ENCODE measurements around the gene SPEM2. TPM values are rescaled to one million over a fixed set of nuclear protein-coding genes. Genes with fewer than 3 reads are reported as not detected.

Gene SPEM2
- polyA plus RNA-seq, 2 of the 4 experiments (the other 2 are of a cell fraction), result not detected

DNA sequence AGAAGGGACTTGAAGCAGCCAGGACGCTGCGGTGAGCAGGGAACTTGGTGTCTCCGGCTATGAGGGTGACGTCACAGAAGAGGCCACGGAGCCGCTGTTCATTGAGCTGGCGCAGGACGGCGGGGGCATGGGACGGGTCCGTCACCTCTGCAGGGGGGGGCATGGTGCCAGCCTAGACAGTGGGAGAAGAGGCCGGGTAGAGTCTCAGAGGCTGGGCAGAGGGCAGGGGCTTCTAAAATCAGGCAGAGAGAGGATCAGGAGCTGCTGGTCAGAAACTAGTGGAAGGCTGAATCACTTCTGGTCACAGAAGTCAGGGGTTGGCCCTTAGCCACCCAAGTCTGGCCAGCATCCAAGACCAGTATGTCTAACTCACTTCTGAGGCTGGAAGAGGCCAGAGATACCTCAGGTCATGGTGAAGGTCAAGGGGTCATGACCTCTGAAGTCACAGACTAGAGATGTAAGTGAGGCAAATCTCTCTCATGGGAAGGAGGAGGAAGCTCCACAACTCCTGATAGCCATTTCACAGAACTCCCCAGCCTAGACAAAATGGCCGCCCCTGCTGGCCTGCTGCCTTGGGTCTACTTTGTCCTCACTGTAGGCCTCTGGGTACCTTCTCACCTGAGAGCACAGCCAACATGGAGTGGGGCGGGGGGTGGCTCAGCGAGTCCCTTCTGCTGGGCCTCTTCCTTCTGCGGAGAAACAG is 41.4 kb downstream of the SPEM2 start:
- Histone ChIP-seq H3K4me2 (no peak overlapping the region), H3K4me1 (peaks cover 24% of the 10 kb centered on the region), H3K27ac (peak overlapping the region in 1 of 2 experiments; percentile 57; a peak in 3 of 6 replicates), H3K9me3 (no peaks in the 10 kb centered on the region), H3K4me3 (no peak overlapping the region)
- POLR2A ChIA-PET, result interaction anchor here (1.7 kb wide), 2 partner anchors 13 to 17 kb away, joined by 6 to 13 read pairs; partner anchors contain the start of genes POLR2A and ZBTB4
- CTCF ChIA-PET, result interaction anchor here (1.2 to 30.1 kb wide), 5 partner anchors 25 to 113 kb away, joined by 3 to 342 read pairs (median 5); partner anchors contain the start of genes CHRNB1, FGF11 and TMEM102
- no peak for DNase-seq (ENCODE audit: low read depth in 1 of 2, low spot score in 1 of 2)
- TF ChIP-seq RCOR1 (IDR thresholded peaks at IDR 0.05; ENCODE audit: low read depth, low read length) (no peak), JUNB (IDR thresholded peaks at IDR 0.05) (no peak), ESRRA (IDR thresholded peaks at IDR 0.05; ENCODE audit: borderline replicate concordance, low read length) (peak; percentile 91)
- WGBS (ENCODE audit: missing lambda C conversion rate), result 89% methylated on average over 16 of the region's 16 CpGs
- peak; percentile 37 to 39; a peak in 4 of 6 replicates for ATAC-seq
- FAIRE-seq, result no peak

DNA sequence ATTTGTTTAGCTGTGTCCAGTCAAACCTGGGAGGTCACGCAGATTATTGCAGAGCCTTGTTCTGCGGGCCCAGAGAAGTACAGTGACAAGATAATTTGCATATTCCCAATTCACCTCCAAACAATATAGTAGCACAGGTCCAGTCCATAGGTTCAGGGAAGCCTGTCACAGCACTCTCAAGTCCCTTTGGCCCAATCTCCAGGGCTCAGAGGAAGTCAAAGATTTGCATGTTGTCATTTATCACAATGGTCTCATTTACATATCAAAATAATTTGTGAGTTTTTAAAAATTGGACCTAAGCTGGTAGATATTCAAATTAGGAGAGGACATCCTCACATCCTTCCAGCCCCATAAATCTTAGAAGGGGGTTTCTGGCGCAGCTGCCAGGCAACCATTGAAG is 42.1 kb downstream of the SPEM2 start:
- H3K27ac ChIP-seq, result peak overlapping the region in 1 of 2 experiments; percentile 57; a peak in 3 of 6 replicates
- POLR2A ChIA-PET, result interaction anchor here (1.7 kb wide), 2 partner anchors 13 to 17 kb away, joined by 6 to 13 read pairs; partner anchors contain the start of genes POLR2A and ZBTB4
- ATAC-seq (no peak), DNase-seq (ENCODE audit: low read depth in 1 of 2, low spot score in 1 of 2) (no peak), FAIRE-seq (no peak)
- no peak overlapping the region for H3K4me2 ChIP-seq
- 97% methylated on average over 3 of the region's 3 CpGs for WGBS (ENCODE audit: missing lambda C conversion rate)
- H3K9me3 ChIP-seq, result no peaks in the 10 kb centered on the region
- TF ChIP-seq HOXB5 (CRISPR knock-in tag; IDR thresholded peaks at IDR 0.05) (no peak), ZFP36 (IDR thresholded peaks at IDR 0.05; ENCODE audit: borderline replicate concordance, partially characterized antibody) (no peak), KDM5A (IDR thresholded peaks at IDR 0.05) (no peak), CEBPB (IDR thresholded peaks at IDR 0.05) (no peak), RNF2 (IDR thresholded peaks at IDR 0.05; ENCODE audit: borderline replicate concordance, low read depth) (no peak), MAZ (IDR thresholded peaks at IDR 0.05; ENCODE audit: borderline replicate concordance, low read depth, low read length) (no peak), JUNB (IDR thresholded peaks at IDR 0.05) (no peak), POLR2AphosphoS2 (conservative IDR thresholded peaks at IDR 0.05; ENCODE audit: low read length) (no peak), EP300 (IDR thresholded peaks at IDR 0.05) (no peak), HDAC2 (IDR thresholded peaks at IDR 0.05) (no peak)
- TF ChIP-seq, protein P1, sequence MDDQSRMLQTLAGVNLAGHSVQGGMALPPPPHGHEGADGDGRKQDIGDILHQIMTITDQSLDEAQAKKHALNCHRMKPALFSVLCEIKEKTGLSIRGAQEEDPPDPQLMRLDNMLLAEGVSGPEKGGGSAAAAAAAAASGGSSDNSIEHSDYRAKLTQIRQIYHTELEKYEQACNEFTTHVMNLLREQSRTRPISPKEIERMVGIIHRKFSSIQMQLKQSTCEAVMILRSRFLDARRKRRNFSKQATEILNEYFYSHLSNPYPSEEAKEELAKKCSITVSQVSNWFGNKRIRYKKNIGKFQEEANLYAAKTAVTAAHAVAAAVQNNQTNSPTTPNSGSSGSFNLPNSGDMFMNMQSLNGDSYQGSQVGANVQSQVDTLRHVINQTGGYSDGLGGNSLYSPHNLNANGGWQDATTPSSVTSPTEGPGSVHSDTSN (IDR thresholded peaks at IDR 0.05), result no peak
- TF ChIP-seq, protein P2, sequence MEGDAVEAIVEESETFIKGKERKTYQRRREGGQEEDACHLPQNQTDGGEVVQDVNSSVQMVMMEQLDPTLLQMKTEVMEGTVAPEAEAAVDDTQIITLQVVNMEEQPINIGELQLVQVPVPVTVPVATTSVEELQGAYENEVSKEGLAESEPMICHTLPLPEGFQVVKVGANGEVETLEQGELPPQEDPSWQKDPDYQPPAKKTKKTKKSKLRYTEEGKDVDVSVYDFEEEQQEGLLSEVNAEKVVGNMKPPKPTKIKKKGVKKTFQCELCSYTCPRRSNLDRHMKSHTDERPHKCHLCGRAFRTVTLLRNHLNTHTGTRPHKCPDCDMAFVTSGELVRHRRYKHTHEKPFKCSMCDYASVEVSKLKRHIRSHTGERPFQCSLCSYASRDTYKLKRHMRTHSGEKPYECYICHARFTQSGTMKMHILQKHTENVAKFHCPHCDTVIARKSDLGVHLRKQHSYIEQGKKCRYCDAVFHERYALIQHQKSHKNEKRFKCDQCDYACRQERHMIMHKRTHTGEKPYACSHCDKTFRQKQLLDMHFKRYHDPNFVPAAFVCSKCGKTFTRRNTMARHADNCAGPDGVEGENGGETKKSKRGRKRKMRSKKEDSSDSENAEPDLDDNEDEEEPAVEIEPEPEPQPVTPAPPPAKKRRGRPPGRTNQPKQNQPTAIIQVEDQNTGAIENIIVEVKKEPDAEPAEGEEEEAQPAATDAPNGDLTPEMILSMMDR (IDR thresholded peaks at IDR 0.05), result no peak
- TF ChIP-seq, protein P3, sequence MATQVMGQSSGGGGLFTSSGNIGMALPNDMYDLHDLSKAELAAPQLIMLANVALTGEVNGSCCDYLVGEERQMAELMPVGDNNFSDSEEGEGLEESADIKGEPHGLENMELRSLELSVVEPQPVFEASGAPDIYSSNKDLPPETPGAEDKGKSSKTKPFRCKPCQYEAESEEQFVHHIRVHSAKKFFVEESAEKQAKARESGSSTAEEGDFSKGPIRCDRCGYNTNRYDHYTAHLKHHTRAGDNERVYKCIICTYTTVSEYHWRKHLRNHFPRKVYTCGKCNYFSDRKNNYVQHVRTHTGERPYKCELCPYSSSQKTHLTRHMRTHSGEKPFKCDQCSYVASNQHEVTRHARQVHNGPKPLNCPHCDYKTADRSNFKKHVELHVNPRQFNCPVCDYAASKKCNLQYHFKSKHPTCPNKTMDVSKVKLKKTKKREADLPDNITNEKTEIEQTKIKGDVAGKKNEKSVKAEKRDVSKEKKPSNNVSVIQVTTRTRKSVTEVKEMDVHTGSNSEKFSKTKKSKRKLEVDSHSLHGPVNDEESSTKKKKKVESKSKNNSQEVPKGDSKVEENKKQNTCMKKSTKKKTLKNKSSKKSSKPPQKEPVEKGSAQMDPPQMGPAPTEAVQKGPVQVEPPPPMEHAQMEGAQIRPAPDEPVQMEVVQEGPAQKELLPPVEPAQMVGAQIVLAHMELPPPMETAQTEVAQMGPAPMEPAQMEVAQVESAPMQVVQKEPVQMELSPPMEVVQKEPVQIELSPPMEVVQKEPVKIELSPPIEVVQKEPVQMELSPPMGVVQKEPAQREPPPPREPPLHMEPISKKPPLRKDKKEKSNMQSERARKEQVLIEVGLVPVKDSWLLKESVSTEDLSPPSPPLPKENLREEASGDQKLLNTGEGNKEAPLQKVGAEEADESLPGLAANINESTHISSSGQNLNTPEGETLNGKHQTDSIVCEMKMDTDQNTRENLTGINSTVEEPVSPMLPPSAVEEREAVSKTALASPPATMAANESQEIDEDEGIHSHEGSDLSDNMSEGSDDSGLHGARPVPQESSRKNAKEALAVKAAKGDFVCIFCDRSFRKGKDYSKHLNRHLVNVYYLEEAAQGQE (IDR thresholded peaks at IDR 0.05), result no peak
- CTCF ChIA-PET, result interaction anchor here (1.2 to 30.1 kb wide), 5 partner anchors 26 to 114 kb away, joined by 3 to 342 read pairs (median 5); partner anchors contain the start of genes CHRNB1, FGF11 and TMEM102
- peaks cover 24% of the 10 kb centered on the region for H3K4me1 ChIP-seq
- no peak overlapping the region for H3K4me3 ChIP-seq
